Measurements from ENCODE around the gene FAM131B.

- no peak for TF ChIP-seq CTCF (IDR thresholded peaks at IDR 0.05; ENCODE audit: low read depth, low read length, poor library complexity, severe bottlenecking)
- no peak for TF ChIP-seq EZH2phosphoT487 (IDR thresholded peaks at IDR 0.05; ENCODE audit: borderline replicate concordance, low read length)
Measured at GRCh38 chr7:143396182-143396581, 33.7 kb upstream of the FAM131B start.

Data from DOHH2 (cell line).